SK-N-SH treated with all-trans-retinoic acid at 6 μM for 48 hours (cell line): Measurements from ENCODE around the gene MINDY4.

Experiments
- ATAC-seq: fragments of 200-7000 bp; cut with Tn5 transposase; 3 replicates; pipeline ENCODE4 v1.9.1; 2020; ENCODE audit warnings: mild to moderate bottlenecking, moderate library complexity
- ARNTL ChIP-seq: fragments of 450-650 bp; formaldehyde crosslinking; IDR thresholded peaks from 2 replicates; pipeline ENCODE4 v1.5.0; 2020; ENCODE audit warnings: low read depth, mild to moderate bottlenecking, moderate library complexity, borderline replicate concordance
- BACH2 ChIP-seq: fragments of 250-450 bp; sonication (Bioruptor Pico); IDR thresholded peaks from 2 replicates; pipeline ENCODE4 v1.9.0; 2021; ENCODE audit warnings: mild to moderate bottlenecking, borderline replicate concordance
- CSDC2 ChIP-seq: fragments of 250-450 bp; sonication (Bioruptor Pico); IDR thresholded peaks from 2 replicates; pipeline ENCODE4 v1.5.0; 2020; ENCODE audit warnings: mild to moderate bottlenecking, moderate library complexity
- ESRRG ChIP-seq: fragments of 250-450 bp; sonication (Bioruptor Pico); IDR thresholded peaks from 2 replicates; pipeline ENCODE4 v1.6.1; 2021; ENCODE audit warnings: mild to moderate bottlenecking
- GLIS3 ChIP-seq: fragments of 250-450 bp; sonication (Bioruptor Pico); IDR thresholded peaks from 2 replicates; pipeline ENCODE4 v1.5.0; 2020; ENCODE audit warnings: mild to moderate bottlenecking, moderate library complexity
- ISL1 ChIP-seq: fragments of 250-450 bp; sonication (Bioruptor Pico); IDR thresholded peaks from 2 replicates; pipeline ENCODE4 v2.1.2; 2022; ENCODE audit warnings: mild to moderate bottlenecking, moderate library complexity
- OSR1 ChIP-seq: fragments of 250-450 bp; sonication (Bioruptor Pico); IDR thresholded peaks from 2 replicates; pipeline ENCODE4 v1.8.0; 2022; ENCODE audit warnings: moderate library complexity, mild to moderate bottlenecking, inconsistent platforms
- PPARA ChIP-seq: fragments of 250-450 bp; sonication (Bioruptor Pico); IDR thresholded peaks from 2 replicates; pipeline ENCODE4 v1.5.0; 2020; ENCODE audit warnings: mild to moderate bottlenecking, borderline replicate concordance
- RARB ChIP-seq: fragments of 250-450 bp; sonication (Bioruptor Pico); IDR thresholded peaks from 2 replicates; pipeline ENCODE4 v1.8.0; 2021; ENCODE audit warnings: mild to moderate bottlenecking, moderate library complexity
- SNAI2 ChIP-seq: fragments of 250-450 bp; sonication (Bioruptor Pico); IDR thresholded peaks from 2 replicates; pipeline ENCODE4 v1.5.0; 2020; ENCODE audit warnings: mild to moderate bottlenecking, moderate library complexity
- TOX ChIP-seq: fragments of 250-450 bp; sonication (Bioruptor Pico); IDR thresholded peaks from 2 replicates; pipeline ENCODE4 v1.8.0; 2021; ENCODE audit warnings: mild to moderate bottlenecking, moderate library complexity, borderline replicate concordance
- ZC3H10 ChIP-seq: fragments of 250-450 bp; sonication (Bioruptor Pico); IDR thresholded peaks from 2 replicates; pipeline ENCODE4 v1.5.1; 2021; ENCODE audit warnings: mild to moderate bottlenecking, moderate library complexity
- ZFP3 ChIP-seq: fragments of 250-450 bp; sonication (Bioruptor Pico); IDR thresholded peaks from 2 replicates; pipeline ENCODE4 v1.5.0; 2020; ENCODE audit warnings: mild to moderate bottlenecking, moderate library complexity
- ZFP30 ChIP-seq: fragments of 450-650 bp; formaldehyde crosslinking; IDR thresholded peaks from 2 replicates; pipeline ENCODE4 v1.5.0; 2022; ENCODE audit warnings: mild to moderate bottlenecking, moderate library complexity
- ZNF565 ChIP-seq: fragments of 450-650 bp; formaldehyde crosslinking; conservative IDR thresholded peaks from 2 replicates; pipeline ENCODE4 v1.5.0; 2020; ENCODE audit warnings: low read depth, mild to moderate bottlenecking, moderate library complexity
- ZNF70 ChIP-seq: fragments of 450-650 bp; formaldehyde crosslinking; IDR thresholded peaks from 2 replicates; pipeline ENCODE4 v1.5.0; 2020; ENCODE audit warnings: mild to moderate bottlenecking, moderate library complexity
- ZNF8 ChIP-seq: fragments of 450-650 bp; formaldehyde crosslinking; IDR thresholded peaks from 2 replicates; pipeline ENCODE4 v1.5.0; 2020; ENCODE audit warnings: mild to moderate bottlenecking, moderate library complexity
- TF ChIP-seq, protein P1 (sequence below): fragments of 250-450 bp; sonication (Bioruptor Pico); IDR thresholded peaks from 2 replicates; pipeline ENCODE4 v1.5.1; 2021; ENCODE audit warnings: mild to moderate bottlenecking, moderate library complexity
- TF ChIP-seq, protein P2 (sequence below): fragments of 250-450 bp; sonication (Bioruptor Pico); IDR thresholded peaks from 2 replicates; pipeline ENCODE4 v1.5.1; 2020; ENCODE audit warnings: low read depth, mild to moderate bottlenecking, moderate library complexity
- TF ChIP-seq, protein P3 (sequence below): fragments of 250-450 bp; sonication (Bioruptor Pico); IDR thresholded peaks from 2 replicates; pipeline ENCODE4 v1.5.0; 2020; ENCODE audit warnings: mild to moderate bottlenecking, moderate library complexity
- TF ChIP-seq, protein P4 (sequence below): fragments of 250-450 bp; sonication (Bioruptor Pico); IDR thresholded peaks from 2 replicates; pipeline ENCODE4 v1.8.0; 2020; ENCODE audit warnings: mild to moderate bottlenecking, moderate library complexity, borderline replicate concordance

MINDY4 gene

DNA sequence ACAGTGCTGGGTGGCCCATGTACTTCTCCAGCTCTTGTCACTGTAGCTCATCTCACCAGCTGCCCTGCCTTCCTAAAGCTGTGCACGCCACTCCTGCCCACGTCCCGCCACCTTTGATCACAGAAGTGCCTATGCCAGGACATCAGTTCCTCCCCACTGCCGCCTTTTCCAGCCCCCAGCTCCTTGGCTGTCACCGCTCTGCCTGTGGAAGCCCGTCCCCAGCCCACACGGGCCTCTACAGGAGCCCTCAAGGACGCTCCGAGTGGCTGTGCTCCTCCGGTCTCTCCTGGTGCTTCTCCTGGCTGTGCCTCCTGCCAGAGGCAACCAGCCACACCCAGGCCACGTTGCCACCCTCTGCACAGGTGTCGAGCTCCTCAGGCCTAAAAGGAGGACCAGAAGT lies 38.6 kb upstream of the MINDY4 start:
- TF ChIP-seq, protein P1, sequence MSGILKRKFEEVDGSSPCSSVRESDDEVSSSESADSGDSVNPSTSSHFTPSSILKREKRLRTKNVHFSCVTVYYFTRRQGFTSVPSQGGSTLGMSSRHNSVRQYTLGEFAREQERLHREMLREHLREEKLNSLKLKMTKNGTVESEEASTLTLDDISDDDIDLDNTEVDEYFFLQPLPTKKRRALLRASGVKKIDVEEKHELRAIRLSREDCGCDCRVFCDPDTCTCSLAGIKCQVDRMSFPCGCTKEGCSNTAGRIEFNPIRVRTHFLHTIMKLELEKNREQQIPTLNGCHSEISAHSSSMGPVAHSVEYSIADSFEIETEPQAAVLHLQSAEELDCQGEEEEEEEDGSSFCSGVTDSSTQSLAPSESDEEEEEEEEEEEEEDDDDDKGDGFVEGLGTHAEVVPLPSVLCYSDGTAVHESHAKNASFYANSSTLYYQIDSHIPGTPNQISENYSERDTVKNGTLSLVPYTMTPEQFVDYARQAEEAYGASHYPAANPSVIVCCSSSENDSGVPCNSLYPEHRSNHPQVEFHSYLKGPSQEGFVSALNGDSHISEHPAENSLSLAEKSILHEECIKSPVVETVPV = no peak
- no peak for TF ChIP-seq OSR1 (CRISPR knock-in tag)
- TF ChIP-seq CSDC2 (CRISPR knock-in tag) = no peak
- no peak for TF ChIP-seq PPARA (CRISPR knock-in tag)
- TF ChIP-seq SNAI2 (CRISPR knock-in tag) = no peak
- no peak for TF ChIP-seq ISL1 (CRISPR knock-in tag)
- TF ChIP-seq TOX = no peak
- TF ChIP-seq ZNF8 (CRISPR knock-in tag) = no peak
- no peak for ATAC-seq

DNA sequence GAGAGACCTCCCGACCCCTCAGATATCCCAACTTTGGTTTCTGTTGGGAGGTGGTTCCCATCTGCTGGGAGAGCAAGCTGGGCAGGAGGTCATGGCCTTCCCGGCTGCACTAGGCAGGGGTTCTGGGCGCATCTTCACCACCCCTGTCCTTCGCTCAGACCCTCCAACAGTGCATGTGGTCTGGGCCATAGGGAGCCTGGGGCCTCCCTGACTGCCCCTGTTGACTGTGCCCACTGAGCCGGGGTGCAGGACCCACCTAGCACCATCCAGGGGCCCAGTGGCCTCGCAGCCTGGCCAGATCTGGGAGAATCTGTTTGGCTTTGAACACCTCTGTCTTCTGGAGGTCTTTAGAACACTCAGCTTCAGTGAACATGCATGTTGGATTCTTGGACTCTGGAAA lies 38.0 kb upstream of the MINDY4 start:
- no peak for ATAC-seq
- TF ChIP-seq SNAI2 (CRISPR knock-in tag) = no peak
- TF ChIP-seq ISL1 (CRISPR knock-in tag) = no peak
- TF ChIP-seq BACH2 (CRISPR knock-in tag) = no peak
- TF ChIP-seq ESRRG (CRISPR knock-in tag) = no peak
- TF ChIP-seq, protein P2, sequence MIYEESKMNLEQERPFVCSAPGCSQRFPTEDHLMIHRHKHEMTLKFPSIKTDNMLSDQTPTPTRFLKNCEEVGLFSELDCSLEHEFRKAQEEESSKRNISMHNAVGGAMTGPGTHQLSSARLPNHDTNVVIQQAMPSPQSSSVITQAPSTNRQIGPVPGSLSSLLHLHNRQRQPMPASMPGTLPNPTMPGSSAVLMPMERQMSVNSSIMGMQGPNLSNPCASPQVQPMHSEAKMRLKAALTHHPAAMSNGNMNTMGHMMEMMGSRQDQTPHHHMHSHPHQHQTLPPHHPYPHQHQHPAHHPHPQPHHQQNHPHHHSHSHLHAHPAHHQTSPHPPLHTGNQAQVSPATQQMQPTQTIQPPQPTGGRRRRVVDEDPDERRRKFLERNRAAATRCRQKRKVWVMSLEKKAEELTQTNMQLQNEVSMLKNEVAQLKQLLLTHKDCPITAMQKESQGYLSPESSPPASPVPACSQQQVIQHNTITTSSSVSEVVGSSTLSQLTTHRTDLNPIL (CRISPR knock-in tag) = no peak
- no peak for TF ChIP-seq ZFP30 (CRISPR knock-in tag)
- TF ChIP-seq TOX = no peak
- no peak for TF ChIP-seq ZNF565 (CRISPR knock-in tag)

DNA sequence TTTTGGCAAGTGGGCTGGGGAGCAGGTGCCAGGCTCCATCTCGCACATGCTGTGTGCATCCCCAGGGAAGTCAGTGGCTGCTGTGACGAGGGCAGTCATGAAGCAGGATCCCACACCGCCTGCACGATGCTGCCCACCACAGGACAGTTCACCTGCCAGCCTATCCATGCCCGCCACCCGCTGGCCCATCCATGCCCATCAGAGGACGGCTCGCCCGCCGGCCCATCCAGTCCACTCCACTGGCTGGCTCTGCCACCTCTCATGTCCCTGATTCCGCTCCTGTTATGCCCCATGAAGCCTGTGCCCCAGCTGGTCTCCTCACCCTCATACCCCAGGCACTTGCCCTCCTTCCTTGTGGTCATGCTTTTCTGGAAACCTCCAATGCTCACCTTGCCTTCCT lies 37.5 kb upstream of the MINDY4 start:
- TF ChIP-seq, protein P3, sequence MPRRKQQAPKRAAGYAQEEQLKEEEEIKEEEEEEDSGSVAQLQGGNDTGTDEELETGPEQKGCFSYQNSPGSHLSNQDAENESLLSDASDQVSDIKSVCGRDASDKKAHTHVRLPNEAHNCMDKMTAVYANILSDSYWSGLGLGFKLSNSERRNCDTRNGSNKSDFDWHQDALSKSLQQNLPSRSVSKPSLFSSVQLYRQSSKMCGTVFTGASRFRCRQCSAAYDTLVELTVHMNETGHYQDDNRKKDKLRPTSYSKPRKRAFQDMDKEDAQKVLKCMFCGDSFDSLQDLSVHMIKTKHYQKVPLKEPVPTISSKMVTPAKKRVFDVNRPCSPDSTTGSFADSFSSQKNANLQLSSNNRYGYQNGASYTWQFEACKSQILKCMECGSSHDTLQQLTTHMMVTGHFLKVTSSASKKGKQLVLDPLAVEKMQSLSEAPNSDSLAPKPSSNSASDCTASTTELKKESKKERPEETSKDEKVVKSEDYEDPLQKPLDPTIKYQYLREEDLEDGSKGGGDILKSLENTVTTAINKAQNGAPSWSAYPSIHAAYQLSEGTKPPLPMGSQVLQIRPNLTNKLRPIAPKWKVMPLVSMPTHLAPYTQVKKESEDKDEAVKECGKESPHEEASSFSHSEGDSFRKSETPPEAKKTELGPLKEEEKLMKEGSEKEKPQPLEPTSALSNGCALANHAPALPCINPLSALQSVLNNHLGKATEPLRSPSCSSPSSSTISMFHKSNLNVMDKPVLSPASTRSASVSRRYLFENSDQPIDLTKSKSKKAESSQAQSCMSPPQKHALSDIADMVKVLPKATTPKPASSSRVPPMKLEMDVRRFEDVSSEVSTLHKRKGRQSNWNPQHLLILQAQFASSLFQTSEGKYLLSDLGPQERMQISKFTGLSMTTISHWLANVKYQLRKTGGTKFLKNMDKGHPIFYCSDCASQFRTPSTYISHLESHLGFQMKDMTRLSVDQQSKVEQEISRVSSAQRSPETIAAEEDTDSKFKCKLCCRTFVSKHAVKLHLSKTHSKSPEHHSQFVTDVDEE = no peak
- TF ChIP-seq BACH2 (CRISPR knock-in tag) = no peak
- no peak for TF ChIP-seq ZNF565 (CRISPR knock-in tag)
- no peak for TF ChIP-seq ISL1 (CRISPR knock-in tag)
- TF ChIP-seq ZNF70 (CRISPR knock-in tag) = no peak
- no peak for TF ChIP-seq ZFP30 (CRISPR knock-in tag)
- TF ChIP-seq ZNF8 (CRISPR knock-in tag) = no peak
- no peak for TF ChIP-seq RARB (CRISPR knock-in tag)
- TF ChIP-seq ZC3H10 (CRISPR knock-in tag) = no peak
- TF ChIP-seq GLIS3 (CRISPR knock-in tag) = no peak
- no peak for TF ChIP-seq TOX
- TF ChIP-seq ARNTL = no peak
- TF ChIP-seq CSDC2 (CRISPR knock-in tag) = no peak
- TF ChIP-seq ESRRG (CRISPR knock-in tag) = no peak
- ATAC-seq = no peak

DNA sequence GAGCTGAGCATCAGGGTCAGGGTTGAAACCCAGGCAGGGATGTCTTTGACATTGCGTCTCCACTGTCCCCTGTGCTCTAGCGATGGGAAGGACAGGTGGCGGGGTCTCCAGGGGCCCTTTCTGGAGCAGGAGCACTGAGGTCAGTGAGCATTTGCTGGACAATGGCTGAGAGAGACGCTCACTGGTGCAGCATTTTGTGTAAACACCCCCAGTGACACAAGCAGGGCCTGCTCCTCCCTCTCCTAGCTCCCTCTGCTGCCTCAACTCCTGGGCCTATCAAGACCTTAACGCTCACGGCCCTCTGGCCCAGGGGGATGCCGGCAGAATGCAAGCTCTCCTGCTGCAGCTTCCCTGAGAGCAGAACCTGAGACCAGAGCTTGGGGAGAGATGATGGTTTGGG lies 36.7 kb upstream of the MINDY4 start:
- TF ChIP-seq ZFP3 (CRISPR knock-in tag) (no peak), PPARA (CRISPR knock-in tag) (no peak), ZNF70 (CRISPR knock-in tag) (no peak), TOX (no peak), ZNF8 (CRISPR knock-in tag) (no peak)
- TF ChIP-seq, protein P4, sequence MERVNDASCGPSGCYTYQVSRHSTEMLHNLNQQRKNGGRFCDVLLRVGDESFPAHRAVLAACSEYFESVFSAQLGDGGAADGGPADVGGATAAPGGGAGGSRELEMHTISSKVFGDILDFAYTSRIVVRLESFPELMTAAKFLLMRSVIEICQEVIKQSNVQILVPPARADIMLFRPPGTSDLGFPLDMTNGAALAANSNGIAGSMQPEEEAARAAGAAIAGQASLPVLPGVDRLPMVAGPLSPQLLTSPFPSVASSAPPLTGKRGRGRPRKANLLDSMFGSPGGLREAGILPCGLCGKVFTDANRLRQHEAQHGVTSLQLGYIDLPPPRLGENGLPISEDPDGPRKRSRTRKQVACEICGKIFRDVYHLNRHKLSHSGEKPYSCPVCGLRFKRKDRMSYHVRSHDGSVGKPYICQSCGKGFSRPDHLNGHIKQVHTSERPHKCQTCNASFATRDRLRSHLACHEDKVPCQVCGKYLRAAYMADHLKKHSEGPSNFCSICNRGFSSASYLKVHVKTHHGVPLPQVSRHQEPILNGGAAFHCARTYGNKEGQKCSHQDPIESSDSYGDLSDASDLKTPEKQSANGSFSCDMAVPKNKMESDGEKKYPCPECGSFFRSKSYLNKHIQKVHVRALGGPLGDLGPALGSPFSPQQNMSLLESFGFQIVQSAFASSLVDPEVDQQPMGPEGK (CRISPR knock-in tag) = no peak
- TF ChIP-seq, protein P2 (CRISPR knock-in tag) = no peak
- TF ChIP-seq, protein P3 = no peak
- TF ChIP-seq, all 23 proteins: peak for 0
- ATAC-seq = no peak
